Activated CD8-positive, alpha-beta memory T cell treated with anti-CD3 and anti-CD28 coated beads for 1 hour (primary cell): ENCODE measurements around the gene STARD13.
"Not testable (repeated sequence)": the region's sequence is repeated elsewhere in the genome, so short reads cannot be mapped to it uniquely, and the experiment has no call there.

Experiments used
- DNase-seq, 2 donors: peaks; one replicate each; pipeline ENCODE4 v3.0.0-alpha.2; 2020; ENCODE audit warnings: low read depth in 1 of 2; ENCODE audit errors: extremely low read depth in 1 of 2

Gene STARD13

GRCh38 chr13:33258808-33259193 lies 26.8 kb downstream of the STARD13 start:
- DNase-seq = no peak

DNA sequence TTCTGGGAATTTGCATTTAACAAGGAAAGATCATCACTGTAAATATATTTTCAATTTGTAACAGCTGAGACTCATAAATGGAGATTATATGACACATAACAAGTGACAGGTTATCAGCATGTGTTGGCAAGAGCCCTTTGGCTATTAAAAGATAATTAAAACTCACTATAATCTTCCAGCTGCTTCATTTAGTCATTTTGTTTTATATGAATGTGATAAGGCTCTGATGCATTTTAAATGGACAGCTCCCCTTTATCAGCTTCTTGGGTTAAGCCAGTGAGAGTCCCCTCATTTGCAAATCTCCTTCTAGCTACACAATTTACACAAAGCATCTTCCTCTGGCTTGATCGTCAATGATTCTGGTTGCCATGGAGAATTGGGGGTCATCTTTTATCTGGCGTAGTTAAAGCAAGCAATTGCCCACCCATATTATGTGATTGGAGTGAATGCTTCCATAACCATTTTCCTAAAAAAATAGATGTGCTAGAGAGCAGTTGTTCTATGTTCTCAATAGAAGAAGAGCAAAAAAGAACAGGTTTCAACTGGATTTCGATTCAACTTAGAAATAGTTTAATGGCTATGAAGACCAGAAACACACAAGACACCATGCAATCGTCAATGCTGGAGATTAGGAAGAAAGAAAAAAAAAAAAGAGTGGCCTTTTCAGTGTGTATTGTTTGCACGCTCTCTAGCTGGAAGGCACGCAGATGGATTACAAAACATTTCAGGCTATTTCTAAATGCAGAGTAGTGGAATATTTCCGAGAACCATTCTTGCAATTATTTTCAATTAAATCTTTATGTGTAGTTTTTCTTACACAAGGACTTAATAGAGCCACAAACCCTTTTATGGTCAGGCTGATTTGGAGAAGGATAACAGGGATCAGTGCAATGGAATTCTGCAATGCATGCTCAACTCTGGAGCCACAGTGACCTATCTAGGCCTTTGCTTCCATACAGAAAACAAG lies 27.4 kb downstream of the STARD13 start:
- no peak for DNase-seq

DNA sequence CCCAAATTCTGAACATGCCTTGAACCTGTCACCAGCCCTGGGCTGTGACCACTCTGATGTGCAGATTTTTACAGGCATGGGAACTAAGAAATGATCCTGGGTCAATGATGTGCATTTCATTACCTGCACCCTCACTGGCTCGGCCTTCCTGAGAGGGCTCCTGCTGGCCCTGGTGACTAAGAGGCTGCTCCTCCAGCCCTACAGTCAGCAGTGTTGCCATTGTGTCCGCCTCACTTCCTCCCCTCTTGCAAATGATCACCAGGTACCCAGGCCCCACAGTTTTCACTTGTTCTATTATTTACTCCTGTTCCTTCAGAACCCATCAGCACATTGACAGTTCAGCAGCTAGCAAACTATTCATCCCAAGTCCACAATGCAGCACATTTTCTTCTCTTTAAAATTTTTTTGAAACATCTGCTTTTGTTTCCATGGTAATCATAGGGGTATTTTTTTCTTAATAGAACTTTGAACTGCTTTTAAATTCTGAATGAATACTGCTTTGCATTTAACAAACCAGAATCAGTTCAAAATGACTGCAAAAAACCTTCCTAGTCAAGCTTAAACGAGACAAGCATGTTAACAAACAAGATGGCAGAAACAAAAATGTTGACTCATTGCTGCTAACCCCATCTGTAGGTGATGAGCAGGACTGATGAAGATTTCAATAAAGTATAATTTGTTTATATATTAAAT lies 29.3 kb downstream of the STARD13 start:
- no peak for DNase-seq

- no peak for DNase-seq
Measured at GRCh38 chr13:33252135-33252534, 33.4 kb downstream of the STARD13 start.

DNA sequence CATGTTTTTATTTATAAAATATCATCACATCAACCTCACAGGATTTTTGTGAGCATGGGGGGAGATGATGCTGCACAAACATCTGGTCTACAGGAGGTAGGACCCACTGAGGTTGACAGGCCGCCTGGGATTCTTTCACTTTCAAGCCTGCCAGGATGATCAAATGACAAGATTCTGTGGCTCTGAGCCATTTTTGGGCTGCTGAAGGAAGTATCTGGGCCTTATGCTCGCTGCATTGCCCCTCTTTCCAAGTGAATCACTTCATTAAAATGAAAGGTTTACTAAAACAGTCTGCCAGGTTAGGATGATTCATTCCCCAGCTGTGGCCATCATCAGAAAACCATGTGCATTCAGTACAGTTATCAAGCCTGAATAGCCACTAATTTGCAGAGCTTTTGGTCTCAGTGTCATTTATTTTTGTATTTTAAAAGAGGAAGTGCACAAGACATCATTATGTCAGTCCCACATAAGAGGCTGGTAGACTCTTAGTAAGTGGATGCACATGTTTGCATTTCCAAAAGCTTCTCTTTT lies 34.4 kb downstream of the STARD13 start:
- DNase-seq = no peak

GRCh38 chr13:33250609-33251008 lies 34.9 kb downstream of the STARD13 start:
- no peak for DNase-seq

- DNase-seq = no peak
Measured at GRCh38 chr13:33249894-33250293, 35.7 kb downstream of the STARD13 start.

GRCh38 chr13:33249066-33249465 lies 36.5 kb downstream of the STARD13 start:
- no peak for DNase-seq

GRCh38 chr13:33245505-33246158 lies 39.9 kb downstream of the STARD13 start:
- DNase-seq = no peak

DNA sequence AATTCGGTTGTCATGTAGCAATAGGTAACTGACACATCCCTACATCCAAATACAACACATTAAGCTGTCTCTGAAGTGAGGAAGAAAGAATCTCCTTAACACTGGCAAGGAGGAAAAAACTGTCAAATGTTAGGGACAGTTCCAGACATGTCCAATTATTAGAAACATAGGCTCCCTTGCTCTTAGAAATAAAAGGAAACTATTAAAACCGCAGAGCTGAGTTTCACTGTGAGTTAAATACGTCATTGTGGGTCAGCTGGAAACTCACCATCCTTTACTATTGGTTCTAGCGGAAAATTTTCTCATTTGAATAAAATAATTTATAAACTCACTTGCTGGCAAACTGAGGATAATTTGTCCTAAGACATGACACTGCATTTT lies 40.7 kb downstream of the STARD13 start:
- DNase-seq = no peak

DNA sequence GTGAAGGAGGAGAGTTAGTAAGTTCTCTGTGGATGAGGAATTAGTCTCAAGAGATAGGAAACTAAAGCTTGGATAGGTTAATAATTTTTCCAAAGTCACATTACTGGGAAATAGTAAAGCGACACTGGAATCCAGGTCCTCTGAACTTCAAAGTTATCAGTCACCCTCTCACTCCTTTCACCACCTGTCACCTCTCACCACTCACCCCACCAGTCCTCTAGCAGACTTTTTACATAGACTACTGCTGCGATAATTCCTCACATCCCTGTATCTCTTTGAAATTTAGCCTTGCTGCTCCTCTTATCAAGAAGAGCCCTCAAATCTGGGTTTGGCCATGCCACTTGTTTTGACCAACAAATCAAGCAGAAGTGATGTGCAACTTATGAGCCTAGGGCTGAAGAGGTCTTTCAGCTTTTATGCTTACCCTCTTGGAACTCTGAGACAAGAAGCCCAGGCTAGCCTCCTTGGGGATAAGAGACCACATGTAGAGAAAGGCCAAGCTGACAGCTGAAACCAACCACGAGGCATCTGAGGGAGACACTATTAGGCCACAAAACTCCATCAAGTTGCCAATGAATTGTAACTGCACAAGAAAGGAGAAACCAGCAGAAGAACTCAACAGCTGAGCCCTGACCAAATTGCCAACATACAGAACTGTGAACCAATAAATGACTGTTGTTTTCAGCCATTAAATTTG lies 41.2 kb downstream of the STARD13 start:
- DNase-seq = no peak

GRCh38 chr13:33242984-33243617 lies 42.5 kb downstream of the STARD13 start:
- no peak for DNase-seq

GRCh38 chr13:33242372-33242771 lies 43.2 kb downstream of the STARD13 start:
- not testable (repeated sequence) for DNase-seq

DNA sequence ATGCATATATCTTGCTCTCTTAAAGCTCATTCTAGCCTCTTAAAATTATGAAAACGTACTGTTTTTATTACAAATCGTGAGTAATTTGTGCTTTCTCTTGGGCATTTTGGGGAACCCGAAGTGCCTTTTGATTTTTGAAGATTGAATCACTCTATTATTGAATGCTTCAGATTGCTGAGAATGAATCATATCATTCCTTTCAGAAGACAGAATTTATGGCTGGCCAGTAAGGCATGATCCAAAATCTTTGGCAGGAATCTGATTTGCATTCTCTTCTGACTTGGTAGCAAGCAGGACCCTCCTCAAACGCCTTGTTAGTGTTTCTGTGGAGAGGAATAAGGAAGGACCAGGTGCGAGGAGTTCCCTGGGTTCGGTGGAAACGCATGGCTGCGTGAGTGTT lies 49.5 kb downstream of the STARD13 start:
- DNase-seq = no peak

DNA sequence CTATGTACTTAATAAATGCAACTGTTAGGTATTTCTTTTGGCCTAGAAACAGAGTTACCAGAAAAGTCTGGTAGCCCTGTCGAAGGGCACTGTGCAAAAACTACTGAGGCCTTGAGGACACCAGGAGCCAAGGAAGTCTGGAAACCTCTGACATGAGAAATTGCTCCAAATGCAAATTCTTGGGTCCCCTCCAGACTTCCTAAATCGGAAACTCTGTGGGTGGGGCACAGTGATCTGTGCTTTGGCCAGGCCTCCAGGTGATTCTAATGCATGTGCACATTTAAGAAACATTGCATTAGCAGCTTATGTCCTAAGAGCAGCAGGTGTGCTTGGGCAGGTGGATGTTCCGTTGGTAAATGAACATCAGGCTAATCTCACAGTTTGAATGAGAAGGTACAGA lies 50.0 kb downstream of the STARD13 start:
- no peak for DNase-seq

DNA sequence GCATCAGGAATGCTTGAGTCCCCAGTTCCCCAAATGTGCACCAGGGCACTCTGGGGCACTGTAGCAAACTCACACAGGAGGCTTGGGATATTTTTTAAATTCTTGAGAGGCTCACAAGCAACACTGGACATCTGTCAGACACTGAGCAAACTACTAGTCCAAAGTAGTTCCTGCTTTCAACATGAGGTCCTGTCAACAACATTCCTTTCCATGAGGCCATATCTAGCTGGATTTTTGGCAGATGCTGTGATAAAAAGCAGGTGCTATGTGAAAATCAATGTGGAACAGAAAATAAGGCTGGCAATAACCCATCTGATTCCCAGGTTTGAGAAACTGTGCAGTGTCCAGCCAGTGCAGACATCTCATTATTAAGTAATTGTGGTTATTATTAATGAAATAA lies 50.5 kb downstream of the STARD13 start:
- DNase-seq = no peak

GRCh38 chr13:33233547-33233946 lies 52.0 kb downstream of the STARD13 start:
- DNase-seq = no peak

GRCh38 chr13:33232883-33233282 lies 52.7 kb downstream of the STARD13 start:
- no peak for DNase-seq

DNA sequence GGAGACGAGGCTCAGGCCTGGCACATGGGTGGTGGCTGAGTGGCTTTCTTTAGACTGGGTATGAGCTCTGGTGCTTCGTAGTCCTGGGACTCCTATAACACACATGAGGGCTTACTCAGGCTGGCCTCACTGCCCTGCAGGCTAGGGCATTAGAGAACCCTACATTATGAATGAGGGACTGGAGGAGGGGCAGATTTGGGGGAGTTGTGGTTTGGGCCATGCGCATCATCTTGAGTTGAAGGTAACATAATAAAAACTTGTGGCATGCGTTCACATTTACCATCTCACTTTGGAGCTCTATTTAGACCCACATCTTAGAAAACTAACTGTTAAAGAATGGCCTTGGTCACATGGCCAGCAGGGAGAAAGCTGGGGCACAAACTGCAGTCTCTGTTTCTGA lies 54.2 kb downstream of the STARD13 start:
- DNase-seq = no peak

DNA sequence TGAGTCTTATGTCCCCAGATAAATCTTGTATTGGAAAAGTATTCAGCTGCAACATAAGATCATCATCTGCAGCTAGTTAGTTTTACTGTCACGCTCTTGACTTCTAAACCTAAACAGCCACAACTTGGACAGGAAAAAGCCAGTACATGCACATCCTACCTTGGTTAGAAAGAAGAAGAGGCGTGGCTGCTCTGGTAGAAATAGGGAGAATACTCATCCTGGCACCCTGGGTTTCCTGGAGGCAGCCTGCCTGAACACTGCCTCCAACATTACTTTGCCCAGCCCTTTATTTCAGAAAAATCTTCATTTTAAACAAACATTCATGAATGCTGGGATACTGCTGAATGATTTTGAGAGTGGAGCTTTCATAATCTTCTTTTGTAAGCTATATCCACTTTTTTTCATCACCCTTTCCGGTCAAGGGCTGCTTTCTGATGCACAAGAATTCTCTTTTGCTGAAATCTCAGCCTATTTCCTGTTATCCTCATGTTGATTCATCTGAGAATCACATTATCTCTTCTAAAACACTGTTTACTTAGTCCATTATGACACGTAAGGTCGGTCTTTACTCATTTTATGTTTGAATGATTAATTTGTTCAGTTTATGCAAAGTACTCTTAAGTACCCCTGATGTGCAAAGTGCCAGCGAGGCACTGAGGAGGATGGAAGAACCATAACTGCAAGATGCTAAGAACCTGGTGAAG lies 55.2 kb downstream of the STARD13 start:
- no peak for DNase-seq
